K562 (cell line): ENCODE measurements around the gene FMN1. TPM values are rescaled to one million over a fixed set of nuclear protein-coding genes. Genes with fewer than 3 reads are reported as not detected.

Experiments used
- ATF7 ChIP-seq: fragments of 450-650 bp; IDR thresholded peaks from 2 replicates; pipeline ENCODE4 v1.7.1; 2014; ENCODE audit warnings: mild to moderate bottlenecking, moderate library complexity
- BCOR ChIP-seq: fragments of 450-650 bp; IDR thresholded peaks from 2 replicates; pipeline ENCODE4 v1.6.1; 2016
- CBFA2T3 ChIP-seq: fragments of 450-650 bp; IDR thresholded peaks from 2 replicates; pipeline ENCODE4 v1.6.1; 2017
- CHCHD3 ChIP-seq: fragments of 250-450 bp; sonication (Bioruptor Pico); IDR thresholded peaks from 2 replicates; pipeline ENCODE4 v2.1.2; 2022; ENCODE audit warnings: mild to moderate bottlenecking
- CHD1 ChIP-seq: fragments of 200-600 bp; sonication (generic); IDR thresholded peaks from one replicate; pipeline ENCODE4 v1.6.1; 2012; ENCODE audit warnings: mild to moderate bottlenecking, moderate library complexity, low read length, inconsistent platforms
- CTBP1 ChIP-seq: fragments of 450-650 bp; IDR thresholded peaks from 2 replicates; pipeline ENCODE4 v1.6.1; 2016; ENCODE audit warnings: borderline replicate concordance
- ELK3 ChIP-seq: fragments of 450-650 bp; formaldehyde crosslinking; IDR thresholded peaks from 2 replicates; pipeline ENCODE4 v1.4.0; 2020; ENCODE audit warnings: mild to moderate bottlenecking
- MEIS2 ChIP-seq: fragments of 450-650 bp; IDR thresholded peaks from 2 replicates; pipeline ENCODE4 v1.6.1; 2014; ENCODE audit warnings: mild to moderate bottlenecking; ENCODE audit not compliant: partially characterized antibody
- NFATC3 ChIP-seq: fragments of 450-650 bp; IDR thresholded peaks from 2 replicates; pipeline ENCODE4 v1.6.1; 2017; ENCODE audit warnings: mild to moderate bottlenecking
- STAG1 ChIP-seq: sonication (generic); formaldehyde crosslinking; IDR thresholded peaks from 2 replicates; pipeline ENCODE4 v1.5.0; 2020; ENCODE audit warnings: missing genetic modification reagents, borderline replicate concordance
- TBP ChIP-seq: optimal IDR thresholded peaks from 2 replicates; pipeline ENCODE3; 2011; ENCODE audit warnings: low read depth, low read length, improper control_type of control experiment
- TRIM24 ChIP-seq, 2 experiments: fragments of 450-650 bp; IDR thresholded peaks; 2 replicates each; pipeline ENCODE4 v1.6.1; 2016
- USF2 ChIP-seq: sonication (generic); formaldehyde crosslinking; IDR thresholded peaks from 2 replicates; pipeline ENCODE4 v1.5.0; 2020; ENCODE audit warnings: missing genetic modification reagents
- ZBTB34 ChIP-seq: fragments of 250-450 bp; sonication (Bioruptor Pico); IDR thresholded peaks from 2 replicates; pipeline ENCODE4 v1.8.0; 2021; ENCODE audit warnings: mild to moderate bottlenecking, moderate library complexity
- ZNF165 ChIP-seq: fragments of 250-450 bp; sonication (Bioruptor Pico); IDR thresholded peaks from 2 replicates; pipeline ENCODE4 v1.4.0; 2020; ENCODE audit warnings: borderline replicate concordance
- ZNF174 ChIP-seq: fragments of 250-450 bp; sonication (Bioruptor Pico); IDR thresholded peaks from 2 replicates; pipeline ENCODE4 v1.4.0; 2020; ENCODE audit warnings: mild to moderate bottlenecking
- ZNF239 ChIP-seq: fragments of 250-450 bp; sonication (Bioruptor Pico); IDR thresholded peaks from 2 replicates; pipeline ENCODE4 v1.4.0; 2020; ENCODE audit warnings: mild to moderate bottlenecking
- ZNF75A ChIP-seq: fragments of 450-650 bp; formaldehyde crosslinking; IDR thresholded peaks from 2 replicates; pipeline ENCODE4 v1.4.0; 2020; ENCODE audit warnings: mild to moderate bottlenecking
- ZNF76 ChIP-seq: fragments of 250-450 bp; sonication (Bioruptor Pico); IDR thresholded peaks from 2 replicates; pipeline ENCODE4 v1.4.0; 2020; ENCODE audit warnings: mild to moderate bottlenecking, moderate library complexity, borderline replicate concordance
- ZNF77 ChIP-seq: fragments of 250-450 bp; sonication (Bioruptor Pico); IDR thresholded peaks from 2 replicates; pipeline ENCODE4 v1.5.0; 2020
- polyA plus RNA-seq, 8 experiments: library from polyadenylated mRNA; depleted of rRNA in 4 of 8; stranded (reverse) in 5 of 8; unstranded in 3 of 8; fragments of >200 nt; fragmentation: Nextera tagmentation in 2 of 8; fragmentation: Illumina TruSeq in 1 of 8; extraction: Ambion mirVana in 2 of 8; extraction: Trizol in 1 of 8; gene quantifications; 2 replicates each; pipeline versions ENCODE4 v1.2.1 to v1.2.3, GENCODE V29; 2011 to 2014; ENCODE audit warnings: inconsistent platforms in 1 of 8, missing spikeins in 1 of 8
- total RNA-seq, 7 experiments: library from RNA; depleted of rRNA in 6 of 7; stranded (reverse); fragments of >200 nt in 6 of 7; fragmentation: Illumina TruSeq in 2 of 7; extraction: Trizol in 2 of 7; gene quantifications; 2 replicates each; pipeline versions ENCODE4 v1.2.1 to v1.2.3, GENCODE V29; 2011 to 2021; ENCODE audit warnings: low replicate concordance in 1 of 7
- TF ChIP-seq, protein P1 (sequence below): fragments of 250-450 bp; sonication (Bioruptor Pico); IDR thresholded peaks from 2 replicates; pipeline ENCODE4 v1.4.0; 2020; ENCODE audit warnings: borderline replicate concordance
- TF ChIP-seq, protein P2 (sequence below): fragments of 450-650 bp; IDR thresholded peaks from 2 replicates; pipeline ENCODE4 v1.7.0; 2016; ENCODE audit warnings: borderline replicate concordance
- TF ChIP-seq, protein P3 (sequence below): fragments of 450-650 bp; formaldehyde crosslinking; IDR thresholded peaks from 2 replicates; pipeline ENCODE4 v1.4.0; 2020; ENCODE audit warnings: mild to moderate bottlenecking, moderate library complexity

Gene FMN1
- total and polyA plus RNA-seq, 9 of the 15 experiments (the other 6 are each of a cell fraction or from before 2014, with no cell fraction given) = 0.03 to 0.07 (median 0.04) TPM; not detected in 6

DNA sequence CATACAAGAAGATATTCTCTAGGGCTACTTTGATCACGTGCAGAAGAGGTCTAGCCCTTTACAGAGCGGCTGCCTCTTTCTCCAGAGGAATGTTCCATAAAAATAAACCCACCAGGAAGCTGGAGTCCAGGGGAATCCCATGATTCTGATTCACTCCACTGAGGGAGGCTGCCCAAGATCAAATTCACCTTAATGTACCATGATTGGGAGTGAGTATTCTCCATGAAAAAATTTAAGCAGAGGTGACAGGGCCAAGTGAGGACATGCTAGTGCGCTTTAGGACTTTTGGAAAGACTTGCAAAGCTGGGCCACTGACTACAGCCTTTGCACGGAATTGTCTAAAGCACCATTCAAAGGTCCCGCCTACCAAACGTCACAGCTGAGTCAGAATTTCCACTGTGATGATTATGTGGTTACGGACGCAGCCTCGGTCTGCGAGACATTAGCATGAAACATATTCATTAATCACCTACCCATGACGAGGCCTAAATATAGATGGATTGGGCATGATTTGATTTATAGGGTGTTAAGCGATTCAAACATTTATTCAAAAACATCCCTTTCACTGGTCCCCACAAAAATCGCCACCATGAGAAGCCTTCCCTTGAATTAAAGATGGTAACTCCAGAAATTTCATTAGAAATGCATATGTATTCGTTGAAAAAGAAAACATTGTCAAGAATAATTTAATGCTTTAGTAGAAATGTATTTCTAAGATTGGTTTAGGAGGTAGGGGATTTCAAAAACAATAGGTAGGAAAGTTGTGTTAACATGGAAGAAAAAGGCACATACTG is 324.1 kb downstream of the FMN1 start (continued):
- TF ChIP-seq CTBP1 (no peak), ZNF174 (CRISPR knock-in tag) (no peak), TRIM24 (IDR thresholded peaks at IDR 0.05) (no peak), ZNF76 (no peak), ZNF239 (CRISPR knock-in tag) (no peak), ELK3 (no peak), MEIS2 (peak; percentile 91), ZNF75A (CRISPR knock-in tag) (no peak), STAG1 (no peak), CHD1 (no peak), ZBTB34 (CRISPR knock-in tag) (no peak), ZNF77 (CRISPR knock-in tag) (no peak), ATF7 (peak; percentile 78), CBFA2T3 (no peak), NFATC3 (peak; percentile 97), USF2 (CRISPR knock-in tag) (no peak), BCOR (no peak), TBP (peak; percentile 16), ZNF165 (CRISPR knock-in tag) (no peak), CHCHD3 (CRISPR knock-in tag) (no peak)
- TF ChIP-seq, protein P1, sequence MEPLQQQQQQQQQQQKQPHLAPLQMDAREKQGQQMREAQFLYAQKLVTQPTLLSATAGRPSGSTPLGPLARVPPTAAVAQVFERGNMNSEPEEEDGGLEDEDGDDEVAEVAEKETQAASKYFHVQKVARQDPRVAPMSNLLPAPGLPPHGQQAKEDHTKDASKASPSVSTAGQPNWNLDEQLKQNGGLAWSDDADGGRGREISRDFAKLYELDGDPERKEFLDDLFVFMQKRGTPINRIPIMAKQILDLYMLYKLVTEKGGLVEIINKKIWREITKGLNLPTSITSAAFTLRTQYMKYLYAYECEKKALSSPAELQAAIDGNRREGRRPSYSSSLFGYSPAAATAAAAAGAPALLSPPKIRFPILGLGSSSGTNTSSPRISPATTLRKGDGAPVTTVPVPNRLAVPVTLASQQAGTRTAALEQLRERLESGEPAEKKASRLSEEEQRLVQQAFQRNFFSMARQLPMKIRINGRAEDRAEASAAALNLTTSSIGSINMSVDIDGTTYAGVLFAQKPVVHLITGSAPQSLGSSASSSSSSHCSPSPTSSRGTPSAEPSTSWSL (CRISPR knock-in tag) = no peak
- TF ChIP-seq, protein P2, sequence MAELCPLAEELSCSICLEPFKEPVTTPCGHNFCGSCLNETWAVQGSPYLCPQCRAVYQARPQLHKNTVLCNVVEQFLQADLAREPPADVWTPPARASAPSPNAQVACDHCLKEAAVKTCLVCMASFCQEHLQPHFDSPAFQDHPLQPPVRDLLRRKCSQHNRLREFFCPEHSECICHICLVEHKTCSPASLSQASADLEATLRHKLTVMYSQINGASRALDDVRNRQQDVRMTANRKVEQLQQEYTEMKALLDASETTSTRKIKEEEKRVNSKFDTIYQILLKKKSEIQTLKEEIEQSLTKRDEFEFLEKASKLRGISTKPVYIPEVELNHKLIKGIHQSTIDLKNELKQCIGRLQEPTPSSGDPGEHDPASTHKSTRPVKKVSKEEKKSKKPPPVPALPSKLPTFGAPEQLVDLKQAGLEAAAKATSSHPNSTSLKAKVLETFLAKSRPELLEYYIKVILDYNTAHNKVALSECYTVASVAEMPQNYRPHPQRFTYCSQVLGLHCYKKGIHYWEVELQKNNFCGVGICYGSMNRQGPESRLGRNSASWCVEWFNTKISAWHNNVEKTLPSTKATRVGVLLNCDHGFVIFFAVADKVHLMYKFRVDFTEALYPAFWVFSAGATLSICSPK = no peak
- TF ChIP-seq, protein P3, sequence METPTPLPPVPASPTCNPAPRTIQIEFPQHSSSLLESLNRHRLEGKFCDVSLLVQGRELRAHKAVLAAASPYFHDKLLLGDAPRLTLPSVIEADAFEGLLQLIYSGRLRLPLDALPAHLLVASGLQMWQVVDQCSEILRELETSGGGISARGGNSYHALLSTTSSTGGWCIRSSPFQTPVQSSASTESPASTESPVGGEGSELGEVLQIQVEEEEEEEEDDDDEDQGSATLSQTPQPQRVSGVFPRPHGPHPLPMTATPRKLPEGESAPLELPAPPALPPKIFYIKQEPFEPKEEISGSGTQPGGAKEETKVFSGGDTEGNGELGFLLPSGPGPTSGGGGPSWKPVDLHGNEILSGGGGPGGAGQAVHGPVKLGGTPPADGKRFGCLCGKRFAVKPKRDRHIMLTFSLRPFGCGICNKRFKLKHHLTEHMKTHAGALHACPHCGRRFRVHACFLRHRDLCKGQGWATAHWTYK (CRISPR knock-in tag) = no peak
